ENCODE measurements around the gene BCAR3. TPM values are rescaled to one million over a fixed set of nuclear protein-coding genes. Genes with fewer than 3 reads are reported as not detected.
"Not testable (repeated sequence)": the region's sequence is repeated elsewhere in the genome, so short reads cannot be mapped to it uniquely, and the experiment has no call there.

Gene BCAR3
- total RNA-seq, 1 donor from 2014 or later = 41.0 TPM

GRCh38 chr1:93592551-93592949 lies 89.1 kb downstream of the BCAR3 start:
- intact Hi-C loops (cut with DNase I) = no loop called here
- peaks cover 22 to 34% of the 10 kb centered on the region in 2 donors for H3K36me3 ChIP-seq
- DNase-seq (ENCODE audit: low spot score in 2 of 2) = no peak
- no peak overlapping the region for H3K4me3 ChIP-seq
- H3K4me1 ChIP-seq = peaks cover 5 to 44% of the 10 kb centered on the region in 2 donors
- TF ChIP-seq CTCF (IDR thresholded peaks at IDR 0.05) = no peak
- H3K27ac ChIP-seq = peak overlapping the region; percentile 33 to 60
- no peaks in the 10 kb centered on the region for H3K9me3 ChIP-seq
- H3K27me3 ChIP-seq = no peaks in the 10 kb centered on the region

- Histone ChIP-seq H3K9me3 (no peaks in the 10 kb centered on the region), H3K27ac (peak overlapping the region; percentile 4 to 60), H3K4me3 (no peak overlapping the region), H3K36me3 (peaks cover 27 to 40% of the 10 kb centered on the region in 2 donors), H3K4me1 (peaks cover 5 to 41% of the 10 kb centered on the region in 2 donors), H3K27me3 (no peaks in the 10 kb centered on the region)
- no peak for DNase-seq (ENCODE audit: low spot score in 2 of 2)
- TF ChIP-seq CTCF (IDR thresholded peaks at IDR 0.05) = no peak
- intact Hi-C loops (cut with DNase I) = no loop called here
Measured at GRCh38 chr1:93591676-93592550, 89.7 kb downstream of the BCAR3 start.

- Histone ChIP-seq H3K27ac (peak overlapping the region in 1 of 2 donors; percentile 4), H3K4me1 (peaks cover 5 to 35% of the 10 kb centered on the region in 2 donors), H3K36me3 (peaks cover 27 to 45% of the 10 kb centered on the region in 2 donors)
- DNase-seq (ENCODE audit: low spot score in 2 of 2); H3K4me3 ChIP-seq; intact Hi-C loops (cut with DNase I); H3K27me3 ChIP-seq; H3K9me3 ChIP-seq: not testable (repeated sequence)
Measured at GRCh38 chr1:93591291-93591675, 90.4 kb downstream of the BCAR3 start.

- Histone ChIP-seq H3K4me3 (no peak overlapping the region), H3K4me1 (peaks cover 5 to 28% of the 10 kb centered on the region in 2 donors), H3K27me3 (no peaks in the 10 kb centered on the region), H3K27ac (no peak overlapping the region), H3K9me3 (no peaks in the 10 kb centered on the region), H3K36me3 (peaks cover 27 to 46% of the 10 kb centered on the region in 2 donors)
- no peak for DNase-seq (ENCODE audit: low spot score in 2 of 2)
- intact Hi-C loops (cut with DNase I) = no loop called here
- no peak for TF ChIP-seq CTCF (IDR thresholded peaks at IDR 0.05)
Measured at GRCh38 chr1:93588955-93589354, 92.7 kb downstream of the BCAR3 start.

- H3K27ac ChIP-seq = peak overlapping the region in 1 of 2 donors; percentile 49
- no peaks in the 10 kb centered on the region for H3K9me3 ChIP-seq
- intact Hi-C loops (cut with DNase I) = no loop called here
- H3K4me1 ChIP-seq = peaks cover 5 to 24% of the 10 kb centered on the region in 2 donors
- DNase-seq (ENCODE audit: low spot score in 2 of 2) = peak in 1 of 2 donors; percentile 52
- H3K4me3 ChIP-seq = no peak overlapping the region
- peaks cover 30 to 51% of the 10 kb centered on the region in 2 donors for H3K36me3 ChIP-seq
- no peaks in the 10 kb centered on the region for H3K27me3 ChIP-seq
- no peak for TF ChIP-seq CTCF (IDR thresholded peaks at IDR 0.05)
Measured at GRCh38 chr1:93588206-93588605, 93.4 kb downstream of the BCAR3 start.

GRCh38 chr1:93587354-93587753 lies 94.3 kb downstream of the BCAR3 start:
- intact Hi-C loops (cut with DNase I) = no loop called here
- Histone ChIP-seq H3K4me1 (peaks cover 5 to 18% of the 10 kb centered on the region in 2 donors), H3K27ac (no peak overlapping the region), H3K36me3 (peaks cover 38 to 60% of the 10 kb centered on the region in 2 donors), H3K27me3 (no peaks in the 10 kb centered on the region), H3K9me3 (no peaks in the 10 kb centered on the region), H3K4me3 (no peak overlapping the region)
- DNase-seq (ENCODE audit: low spot score in 2 of 2) = no peak
- no peak for TF ChIP-seq CTCF (IDR thresholded peaks at IDR 0.05)
